ENCODE measurements around the gene IL12A.

Gene IL12A

GRCh38 chr3:159988617-159989271, at the start of gene IL12A:
IL12A (plus strand) TSS chr3:159988835.
- no peak for DNase-seq

- no peak for DNase-seq
These were observed 47.3 kb upstream of the IL12A start for GRCh38 chr3:159941038-159942000.

- DNase-seq = no peak
These were observed 43.9 kb upstream of the IL12A start for GRCh38 chr3:159944781-159945180.

- no peak for DNase-seq
These were observed 42.7 kb upstream of the IL12A start for GRCh38 chr3:159945930-159946329.

- no peak for DNase-seq
These were observed 41.4 kb upstream of the IL12A start for GRCh38 chr3:159947220-159947619.

- DNase-seq = no peak
These were observed 40.0 kb upstream of the IL12A start for GRCh38 chr3:159948429-159949144.

GRCh38 chr3:159950156-159950898, 38.3 kb upstream of the IL12A start:
- DNase-seq = no peak

- no peak for DNase-seq
These were observed 37.1 kb upstream of the IL12A start for GRCh38 chr3:159951540-159951939.

GRCh38 chr3:159953325-159954085, 35.1 kb upstream of the IL12A start:
- DNase-seq = no peak

- DNase-seq = no peak
These were observed 28.2 kb upstream of the IL12A start for GRCh38 chr3:159960188-159961148.

- no peak for DNase-seq
These were observed 24.3 kb upstream of the IL12A start for GRCh38 chr3:159964166-159964973.

GRCh38 chr3:159971311-159971710, 17.3 kb upstream of the IL12A start:
- DNase-seq = no peak

GRCh38 chr3:159977295-159977694, 11.3 kb upstream of the IL12A start:
- no peak for DNase-seq

- no peak for DNase-seq
These were observed 10.3 kb upstream of the IL12A start for GRCh38 chr3:159978353-159978752.

GRCh38 chr3:159978918-159979703, 9.5 kb upstream of the IL12A start:
- no peak for DNase-seq

- no peak for DNase-seq
These were observed 6.1 kb upstream of the IL12A start for GRCh38 chr3:159982442-159982974.

GRCh38 chr3:159987291-159987711, 1.3 kb upstream of the IL12A start:
- no peak for DNase-seq

GRCh38 chr3:159989973-159990846, 1.6 kb downstream of the IL12A start:
- no peak for DNase-seq

All from SHP77 treated with DMSO at 0.1 percent for 48 hours (cell line).